ENCODE measurements around the gene SLC36A4. TPM values are rescaled to one million over a fixed set of nuclear protein-coding genes. Genes with fewer than 3 reads are reported as not detected.

The SLC36A4 gene
- total and polyA plus RNA-seq, 9 of the 15 experiments (the other 6 are each of a cell fraction or from before 2014, with no cell fraction given), result 1.4 to 8.0 (median 5.4) TPM

- no peak for TF ChIP-seq ZNF449 (CRISPR knock-in tag; IDR thresholded peaks at IDR 0.05)
- no peak for TF ChIP-seq FOXA3 (CRISPR knock-in tag; conservative IDR thresholded peaks at IDR 0.05 in 1 of 2, IDR thresholded peaks at IDR 0.05 in 1 of 2)
- peak; percentile 19 for TF ChIP-seq MEIS2 (IDR thresholded peaks at IDR 0.05; ENCODE audit: partially characterized antibody)
- peak; percentile 73 for TF ChIP-seq HNRNPLL (IDR thresholded peaks at IDR 0.05; ENCODE audit: low read depth, low read length, poor library complexity, severe bottlenecking)
- peak; percentile 70 for TF ChIP-seq EP400 (IDR thresholded peaks at IDR 0.05)
- TF ChIP-seq ATF1 (CRISPR knock-in tag; IDR thresholded peaks at IDR 0.05), result no peak
- peak; percentile 92 for TF ChIP-seq ATF1 (tag; IDR thresholded peaks at IDR 0.05)
- no peak for TF ChIP-seq EZH2 (IDR thresholded peaks at IDR 0.05; ENCODE audit: borderline replicate concordance, low read depth, low read length)
- TF ChIP-seq RB1 (IDR thresholded peaks at IDR 0.05; ENCODE audit: low read depth), result peak; percentile 9; the same call in 1 of the 2 replicates
- TF ChIP-seq MAX (CRISPR knock-in tag; IDR thresholded peaks at IDR 0.05), result 0 out of 2 replicates have a peak, but pooled peaks have one; percentile 8
- no peak for TF ChIP-seq HOXB6 (CRISPR knock-in tag; IDR thresholded peaks at IDR 0.05; ENCODE audit: borderline replicate concordance)
- TF ChIP-seq ARID1B (IDR thresholded peaks at IDR 0.05), result peak; percentile 17; the same call in 1 of the 2 replicates
- TF ChIP-seq BRD4 (IDR thresholded peaks at IDR 0.05), result peak; percentile 30; the same call in 1 of the 2 replicates
- peak; percentile 28; the same call in 1 of the 2 replicates for TF ChIP-seq MTA3 (IDR thresholded peaks at IDR 0.05; ENCODE audit: borderline replicate concordance)
- TF ChIP-seq NBN (IDR thresholded peaks at IDR 0.05; ENCODE audit: low read depth), result 0 out of 2 replicates have a peak, but pooled peaks have one; percentile 52
- no peak for TF ChIP-seq KHSRP (IDR thresholded peaks at IDR 0.05)
- peak; percentile 52; the same call in 1 of the 2 replicates for TF ChIP-seq CTBP1 (IDR thresholded peaks at IDR 0.05; ENCODE audit: borderline replicate concordance)
- no peak for TF ChIP-seq ZNF311 (CRISPR knock-in tag; IDR thresholded peaks at IDR 0.05)
- no peak for TF ChIP-seq ZBTB43 (CRISPR knock-in tag; IDR thresholded peaks at IDR 0.05)
- peak; percentile 62 for TF ChIP-seq PCBP1 (IDR thresholded peaks at IDR 0.05; ENCODE audit: low read depth, low read length, poor library complexity, severe bottlenecking)
- TF ChIP-seq CBX1 (IDR thresholded peaks at IDR 0.05; ENCODE audit: low read depth), result peak; percentile 62; the same call in 1 of the 2 replicates
- peak; percentile 83 for TF ChIP-seq RBFOX2 (IDR thresholded peaks at IDR 0.05; ENCODE audit: low read depth, low read length)
- TF ChIP-seq ZBTB17 (CRISPR knock-in tag; IDR thresholded peaks at IDR 0.05), result peak; percentile 42; the same call in 1 of the 2 replicates
- 0 out of 2 replicates have a peak, but pooled peaks have one; percentile 23 for TF ChIP-seq PHF21A (IDR thresholded peaks at IDR 0.05; ENCODE audit: borderline replicate concordance, low read depth)
- peak in 1 of 2 experiments; percentile 28; a peak in 1 of 4 replicates for TF ChIP-seq KDM4B (IDR thresholded peaks at IDR 0.05; ENCODE audit: borderline replicate concordance in 2 of 2, low read depth in 1 of 2)
Observed at GRCh38 chr11:93197380-93198214, at the start of gene SLC36A4 (continued).
